B cell (primary cell): ENCODE data around the gene ZIC4. TPM values are rescaled to one million over a fixed set of nuclear protein-coding genes. Genes with fewer than 3 reads are reported as not detected.

Experiments
- ATAC-seq: fragments of 200-7000 bp; cut with Tn5 transposase; one replicate; pipeline ENCODE4 v1.10.0; 2021; ENCODE audit warnings: low read depth, mild to moderate bottlenecking, moderate number of reproducible peaks, moderate library complexity
- CTCF ChIA-PET: fragments of 350-600 bp; sonication (Branson Sonifier 250); formaldehyde crosslinking; loops from one replicate; lab custom pipeline; 2021; ENCODE audit warnings: antibody characterized with exemption, inconsistent platforms; lab: Charles Lee
- POLR2A ChIA-PET: fragments of 350-600 bp; sonication (Branson Sonifier 250); formaldehyde crosslinking; loops from one replicate; lab custom pipeline; 2021; ENCODE audit warnings: antibody characterized with exemption; lab: Charles Lee
- DNase-seq: peaks from one replicate; pipeline ENCODE4 v3.0.0; 2013
- H2AFZ ChIP-seq: 2 replicates; pipeline ENCODE4 v1.6.1; 2012; ENCODE audit warnings: mild to moderate bottlenecking, low read depth, low read length; ENCODE audit not compliant: insufficient read depth, poor library complexity, severe bottlenecking
- H3K27ac ChIP-seq, 2 donors: 1 replicate in 1 of 2; 2 replicates in 1 of 2; pipeline ENCODE4 v1.5.1; 2012 to 2013; ENCODE audit warnings: low read length in 2 of 2, mild to moderate bottlenecking in 2 of 2, moderate library complexity in 1 of 2
- H3K27me3 ChIP-seq, 4 experiments: fragments of 200-600 bp in 1 of 4; sonication (generic) in 1 of 4; replicated peaks in 1 of 4; 1 replicate in 2 of 4; 2 replicates in 2 of 4; pipeline versions ENCODE4 v1.6.1 to v1.7.0; 2013 to 2016; ENCODE audit warnings: low read length in 3 of 4, mild to moderate bottlenecking in 2 of 4, mixed read lengths in 1 of 4, moderate library complexity in 1 of 4; ENCODE audit not compliant: insufficient read depth in 4 of 4, control insufficient read depth in 3 of 4; ENCODE audit errors: control extremely low read depth in 1 of 4
- H3K36me3 ChIP-seq, 2 experiments: replicated peaks in 1 of 2; 1 replicate in 1 of 2; 2 replicates in 1 of 2; pipeline versions ENCODE4 v1.6.1 to v1.7.1; 2013; ENCODE audit warnings: low read length in 1 of 2; ENCODE audit not compliant: insufficient read depth in 2 of 2, control insufficient read depth in 1 of 2; ENCODE audit errors: control extremely low read depth in 1 of 2, extremely low read depth in 1 of 2
- H3K4me1 ChIP-seq, 2 donors: fragments of 200-600 bp in 1 of 2; sonication (generic) in 1 of 2; 1 replicate in 1 of 2; 2 replicates in 1 of 2; pipeline versions ENCODE4 v1.5.1 to v1.6.1; 2013 to 2017; ENCODE audit warnings: low read length in 2 of 2; ENCODE audit not compliant: control insufficient read depth in 2 of 2, insufficient read depth in 2 of 2
- H3K4me2 ChIP-seq: replicated peaks from 2 replicates; pipeline ENCODE3; 2012; ENCODE audit warnings: mild to moderate bottlenecking, low read depth, low read length; ENCODE audit not compliant: poor library complexity, severe bottlenecking
- H3K4me3 ChIP-seq, 5 experiments: fragments of 200-600 bp in 1 of 5; sonication (generic) in 1 of 5; 1 replicate in 3 of 5; 2 replicates in 2 of 5; pipeline versions ENCODE4 v1.5.1 to v1.7.0; 2011 to 2016; ENCODE audit warnings: low read length in 4 of 5, mild to moderate bottlenecking in 4 of 5, low read depth in 2 of 5, control low read depth in 1 of 5, moderate library complexity in 1 of 5; ENCODE audit not compliant: insufficient read depth in 1 of 5; ENCODE audit errors: control extremely low read depth in 1 of 5, extremely low read depth in 1 of 5
- H3K79me2 ChIP-seq: fragments of 200-600 bp; sonication (generic); one replicate; pipeline ENCODE4 v1.6.0; 2016; ENCODE audit warnings: low read length; ENCODE audit not compliant: control insufficient read depth, insufficient read depth
- H3K9ac ChIP-seq: fragments of 200-600 bp; sonication (generic); 2 replicates; pipeline ENCODE4 v1.6.1; 2017; ENCODE audit warnings: mild to moderate bottlenecking, low read length, moderate library complexity
- H3K9me3 ChIP-seq, 3 donors: one replicate each; pipeline versions ENCODE4 v1.6.1 to v1.7.1; 2013; ENCODE audit warnings: low read length in 2 of 3; ENCODE audit not compliant: control insufficient read depth in 2 of 3, insufficient read depth in 1 of 3; ENCODE audit errors: control extremely low read depth in 1 of 3
- H4K20me1 ChIP-seq: 2 replicates; pipeline ENCODE4 v1.6.0; 2012; ENCODE audit warnings: mild to moderate bottlenecking, low read length; ENCODE audit not compliant: insufficient read depth, control insufficient read depth, poor library complexity, severe bottlenecking
- H3K27ac Mint-ChIP-seq: one replicate; pipeline ENCODE4 v1.8.0; 2021; ENCODE audit warnings: mixed read lengths
- H3K27me3 Mint-ChIP-seq: one replicate; pipeline ENCODE4 v1.8.0; 2021; ENCODE audit warnings: mixed read lengths
- H3K4me1 Mint-ChIP-seq: one replicate; pipeline ENCODE4 v1.8.0; 2021; ENCODE audit warnings: mixed read lengths
- H3K4me3 Mint-ChIP-seq: one replicate; pipeline ENCODE4 v1.8.0; 2021; ENCODE audit warnings: mixed read lengths
- H3K9me3 Mint-ChIP-seq: one replicate; pipeline ENCODE4 v1.8.0; 2022; ENCODE audit warnings: mixed read lengths; ENCODE audit not compliant: insufficient read depth
- CTCF ChIP-seq: fragments of 200-600 bp; IDR thresholded peaks from one replicate; pipeline ENCODE4 v1.8.0; 2022; ENCODE audit warnings: antibody characterized with exemption, mild to moderate bottlenecking
- EZH2 ChIP-seq: IDR thresholded peaks from 2 replicates; pipeline ENCODE4 v1.6.1; 2012; ENCODE audit warnings: borderline replicate concordance, low read depth, mild to moderate bottlenecking, moderate library complexity, low read length; ENCODE audit not compliant: insufficient read depth, poor library complexity, severe bottlenecking
- WGBS: methylation state at CpG from one replicate; pipeline ENCODE4 v1.1.5; 2013; ENCODE audit warnings: missing lambda C conversion rate; ENCODE audit not compliant: insufficient coverage; 5-methylcytosine and 5-hydroxymethylcytosine counted together
- intact Hi-C: fragments of 100-400 bp; cut with micrococcal nuclease; formaldehyde crosslinking; loops from one replicate; pipeline ENCODE4 v1.10.0; 2022
- polyA plus RNA-seq: library from polyadenylated mRNA; depleted of rRNA; stranded (reverse); fragments of >200 nt; gene quantifications from 2 replicates; pipeline ENCODE4 v1.2.3, GENCODE V29; 2012
- total RNA-seq, 2 donors: library from RNA; stranded (reverse); fragments of 120-200 nt in 1 of 2; gene quantifications; 1 replicate in 1 of 2; 2 replicates in 1 of 2; pipeline versions ENCODE4 v1.2.3 to v1.2.4, GENCODE V29; 2013 to 2022

The ZIC4 gene
- total and polyA plus RNA-seq, 2 donors (not counting 1 experiment from before 2014, with no cell fraction given), result not detected

- Mint-ChIP-seq H3K9me3 (peaks cover 2% of the 10 kb centered on the region), H3K27me3 (peaks cover 74% of the 10 kb centered on the region), H3K4me3 (no peak overlapping the region), H3K4me1 (peaks cover 4% of the 10 kb centered on the region), H3K27ac (no peak overlapping the region)
- CTCF ChIA-PET, result no interaction called here
- Histone ChIP-seq H3K27ac (no peak overlapping the region), H3K4me2 (no peak overlapping the region), H3K79me2 (no peaks in the 10 kb centered on the region), H3K4me3 (no peak overlapping the region), H3K27me3 (peaks cover 0 to 68% (median 50%) of the 10 kb centered on the region in 4 experiments), H3K9ac (no peak overlapping the region), H2AFZ (no peak overlapping the region), H3K4me1 (peaks cover 5 to 7% of the 10 kb centered on the region in 2 donors), H3K36me3 (no peaks in the 10 kb centered on the region), H3K9me3 (peaks cover 0 to 45% (median 0%) of the 10 kb centered on the region in 3 donors), H4K20me1 (no peaks in the 10 kb centered on the region)
- ATAC-seq (no peak), DNase-seq (no peak)
- POLR2A ChIA-PET, result no interaction called here
- intact Hi-C loops, result no loop called here
- 16% methylated on average over 23 of the region's 32 CpGs for WGBS
- TF ChIP-seq CTCF (no peak), EZH2 (no peak)
Measured at GRCh38 chr3:147420353-147421183, 14.2 kb upstream of the ZIC4 start.

GRCh38 chr3:147419781-147420224 lies 13.5 kb upstream of the ZIC4 start:
- Mint-ChIP-seq H3K9me3 (peaks cover 2% of the 10 kb centered on the region), H3K4me1 (peaks cover 4% of the 10 kb centered on the region), H3K4me3 (no peak overlapping the region), H3K27ac (no peak overlapping the region), H3K27me3 (peaks cover 73% of the 10 kb centered on the region)
- Histone ChIP-seq H3K9ac (no peak overlapping the region), H3K27ac (no peak overlapping the region), H4K20me1 (no peaks in the 10 kb centered on the region), H3K4me3 (no peak overlapping the region), H3K79me2 (no peaks in the 10 kb centered on the region), H3K9me3 (peaks cover 0 to 45% (median 0%) of the 10 kb centered on the region in 3 donors), H3K27me3 (peaks cover 2 to 71% (median 50%) of the 10 kb centered on the region in 4 experiments), H3K36me3 (no peaks in the 10 kb centered on the region), H2AFZ (no peak overlapping the region), H3K4me1 (peaks cover 5 to 7% of the 10 kb centered on the region in 2 donors), H3K4me2 (no peak overlapping the region)
- ChIA-PET POLR2A (no interaction called here), CTCF (no interaction called here)
- WGBS, result 26% methylated on average over 8 of the region's 10 CpGs
- intact Hi-C loops, result no loop called here
- TF ChIP-seq EZH2 (no peak), CTCF (no peak)
- no peak for ATAC-seq
- no peak for DNase-seq
